Loucy (cell line): ENCODE data around the gene IL1RN.

ENCODE experiments used
- EZH2phosphoT487 ChIP-seq: fragments of 200-600 bp; IDR thresholded peaks from 2 replicates; pipeline ENCODE4 v1.6.1; 2018; ENCODE audit warnings: antibody characterized with exemption, mild to moderate bottlenecking, moderate library complexity, borderline replicate concordance
- TF ChIP-seq, protein P1 (sequence below): fragments of 200-600 bp; sonication (generic); conservative IDR thresholded peaks from 2 replicates; pipeline ENCODE4 v1.5.1; 2014; ENCODE audit warnings: mild to moderate bottlenecking, antibody characterized with exemption, low read length

DNA sequence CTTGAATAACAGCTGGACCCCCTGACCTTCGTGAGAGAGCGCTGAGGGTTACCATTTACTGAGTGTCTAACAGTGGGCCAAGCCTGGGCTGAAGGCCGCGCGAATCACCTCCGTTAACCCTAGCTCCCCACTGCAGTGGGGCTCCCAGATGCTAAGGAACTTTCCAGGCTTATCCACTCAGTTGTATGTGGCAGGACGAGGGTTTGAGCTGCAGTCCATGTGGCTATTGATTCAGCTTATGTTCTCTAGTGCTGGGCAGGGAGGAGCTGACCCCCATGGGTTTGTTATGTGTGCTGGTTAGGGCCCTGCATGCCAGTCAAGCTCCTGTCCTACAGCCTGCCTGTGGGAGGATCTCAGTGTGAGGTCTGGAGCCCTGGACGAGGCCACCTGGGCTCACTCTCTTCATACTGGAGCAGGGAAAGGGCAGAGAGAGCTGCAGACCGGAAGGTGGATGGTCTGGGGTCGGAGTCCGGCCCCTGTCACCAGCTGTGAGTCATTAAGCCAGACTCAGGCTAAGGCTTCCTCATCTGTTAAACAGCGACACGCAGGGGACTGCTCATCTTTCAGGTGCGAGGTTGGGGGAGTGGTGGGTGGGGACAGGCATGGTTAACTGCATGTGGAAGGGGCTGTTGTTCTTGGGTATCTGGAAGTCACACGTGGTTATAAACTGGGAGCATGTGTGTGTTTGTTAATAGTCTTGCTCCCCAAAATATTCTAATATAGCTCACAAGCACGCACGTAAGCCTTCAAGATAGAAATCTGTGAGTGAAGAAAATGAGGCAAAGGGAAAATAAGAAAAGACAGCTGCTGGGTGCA is 52.9 kb downstream of the IL1RN start:
- no peak for TF ChIP-seq EZH2phosphoT487
- TF ChIP-seq, protein P1, sequence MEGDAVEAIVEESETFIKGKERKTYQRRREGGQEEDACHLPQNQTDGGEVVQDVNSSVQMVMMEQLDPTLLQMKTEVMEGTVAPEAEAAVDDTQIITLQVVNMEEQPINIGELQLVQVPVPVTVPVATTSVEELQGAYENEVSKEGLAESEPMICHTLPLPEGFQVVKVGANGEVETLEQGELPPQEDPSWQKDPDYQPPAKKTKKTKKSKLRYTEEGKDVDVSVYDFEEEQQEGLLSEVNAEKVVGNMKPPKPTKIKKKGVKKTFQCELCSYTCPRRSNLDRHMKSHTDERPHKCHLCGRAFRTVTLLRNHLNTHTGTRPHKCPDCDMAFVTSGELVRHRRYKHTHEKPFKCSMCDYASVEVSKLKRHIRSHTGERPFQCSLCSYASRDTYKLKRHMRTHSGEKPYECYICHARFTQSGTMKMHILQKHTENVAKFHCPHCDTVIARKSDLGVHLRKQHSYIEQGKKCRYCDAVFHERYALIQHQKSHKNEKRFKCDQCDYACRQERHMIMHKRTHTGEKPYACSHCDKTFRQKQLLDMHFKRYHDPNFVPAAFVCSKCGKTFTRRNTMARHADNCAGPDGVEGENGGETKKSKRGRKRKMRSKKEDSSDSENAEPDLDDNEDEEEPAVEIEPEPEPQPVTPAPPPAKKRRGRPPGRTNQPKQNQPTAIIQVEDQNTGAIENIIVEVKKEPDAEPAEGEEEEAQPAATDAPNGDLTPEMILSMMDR = no peak
